IMR-90 (cell line): ENCODE measurements around the gene TNIP1. TPM values are rescaled to one million over a fixed set of nuclear protein-coding genes. Genes with fewer than 3 reads are reported as not detected.

Source experiments
- ATAC-seq: fragments of 200-7000 bp; cut with Tn5 transposase; 2 replicates; pipeline ENCODE4 v1.9.1; 2020; ENCODE audit warnings: low read depth, mild to moderate bottlenecking, moderate library complexity
- BruUV-seq: library from RNA; stranded (reverse); fragments of 400-500 nt; replicated peaks from 2 replicates; lab custom pipeline; 2021; lab: Mats Ljungman, UMichigan
- CTCF ChIA-PET: fragments of 300-600 bp; formaldehyde crosslinking; extraction: SDS; loops from one replicate; lab custom pipeline; 2021; ENCODE audit warnings: antibody characterized with exemption; lab: Yijun Ruan, JAX
- POLR2A ChIA-PET: fragments of 300-600 bp; sonication (Branson Sonifier 250); formaldehyde crosslinking; loops from one replicate; lab custom pipeline; 2022; ENCODE audit warnings: antibody characterized with exemption; ENCODE audit not compliant: unreplicated experiment; lab: Charles Lee
- DNase-seq: peaks from one replicate; pipeline ENCODE4 v3.0.0; 2013
- H2AFZ ChIP-seq: replicated peaks from 2 replicates; pipeline ENCODE3; 2013; ENCODE audit warnings: low read length, mild to moderate bottlenecking; ENCODE audit not compliant: poor library complexity
- H2AK5ac ChIP-seq: 2 replicates; pipeline ENCODE4 v1.6.1; 2013; ENCODE audit warnings: low read depth, low read length, inconsistent platforms
- H2AK9ac ChIP-seq: replicated peaks from 2 replicates; pipeline ENCODE3; 2013; ENCODE audit warnings: mild to moderate bottlenecking, low read depth, low read length, moderate library complexity; ENCODE audit not compliant: poor library complexity
- H2BK120ac ChIP-seq: 2 replicates; pipeline ENCODE4 v1.6.1; 2013; ENCODE audit warnings: low read depth, low read length, inconsistent platforms
- H2BK15ac ChIP-seq: 3 replicates; pipeline ENCODE4 v1.6.1; 2013; ENCODE audit warnings: low read depth, low read length, inconsistent platforms
- H2BK20ac ChIP-seq: 2 replicates; pipeline ENCODE4 v1.6.1; 2013; ENCODE audit warnings: low read depth, mild to moderate bottlenecking, inconsistent platforms, low read length, moderate library complexity
- H2BK5ac ChIP-seq: 2 replicates; pipeline ENCODE4 v1.6.1; 2013; ENCODE audit warnings: mild to moderate bottlenecking, low read depth, low read length, inconsistent platforms; ENCODE audit not compliant: poor library complexity, severe bottlenecking
- H3K14ac ChIP-seq: replicated peaks from 2 replicates; pipeline ENCODE4 v1.6.1; 2013; ENCODE audit warnings: low read depth, low read length, inconsistent platforms
- H3K18ac ChIP-seq: 2 replicates; pipeline ENCODE4 v1.6.1; 2013; ENCODE audit warnings: low read depth, low read length, control low read depth
- H3K23ac ChIP-seq: 2 replicates; pipeline ENCODE4 v1.6.1; 2013; ENCODE audit warnings: low read depth, low read length, inconsistent platforms
- H3K27ac ChIP-seq: 2 replicates; pipeline ENCODE4 v1.5.1; 2013; ENCODE audit warnings: mild to moderate bottlenecking, control low read depth, low read length; ENCODE audit not compliant: insufficient read depth
- H3K27me3 ChIP-seq: 2 replicates; pipeline ENCODE4 v1.6.1; 2013; ENCODE audit warnings: low read length; ENCODE audit not compliant: control insufficient read depth, insufficient read depth
- H3K36me3 ChIP-seq: 2 replicates; pipeline ENCODE4 v1.6.1; 2013; ENCODE audit warnings: low read length, mixed read lengths; ENCODE audit not compliant: control insufficient read depth, insufficient read depth
- H3K4ac ChIP-seq: 2 replicates; pipeline ENCODE4 v1.6.1; 2013; ENCODE audit warnings: low read depth, low read length, inconsistent platforms
- H3K4me1 ChIP-seq: 2 replicates; pipeline ENCODE4 v1.6.1; 2013; ENCODE audit warnings: low read length, mixed read lengths; ENCODE audit not compliant: control insufficient read depth, insufficient read depth
- H3K4me2 ChIP-seq: 2 replicates; pipeline ENCODE4 v1.6.1; 2013; ENCODE audit warnings: low read depth, mild to moderate bottlenecking, control low read depth, low read length, moderate library complexity
- H3K4me3 ChIP-seq: 2 replicates; pipeline ENCODE4 v1.5.1; 2013; ENCODE audit warnings: low read depth, mild to moderate bottlenecking, control low read depth, low read length, moderate library complexity; ENCODE audit not compliant: insufficient read depth
- H3K56ac ChIP-seq: 2 replicates; pipeline ENCODE4 v1.6.1; 2013; ENCODE audit warnings: low read length, inconsistent platforms; ENCODE audit not compliant: insufficient read depth; ENCODE audit errors: extremely low read depth
- H3K79me1 ChIP-seq, 2 experiments: 2 replicates each; pipeline ENCODE4 v1.6.1; 2013; ENCODE audit warnings: low read length in 2 of 2, inconsistent platforms in 1 of 2, low read depth in 1 of 2
- H3K9ac ChIP-seq: 2 replicates; pipeline ENCODE4 v1.6.1; 2013; ENCODE audit warnings: low read depth, low read length, control low read depth
- H3K9me1 ChIP-seq: 2 replicates; pipeline ENCODE4 v1.6.1; 2013; ENCODE audit warnings: low read length, inconsistent platforms; ENCODE audit not compliant: insufficient read depth
- H3K9me3 ChIP-seq: 2 replicates; pipeline ENCODE4 v1.6.1; 2013; ENCODE audit warnings: low read length; ENCODE audit not compliant: control insufficient read depth, insufficient read depth
- H4K20me1 ChIP-seq: 2 replicates; pipeline ENCODE4 v1.6.1; 2013; ENCODE audit warnings: low read length, inconsistent platforms; ENCODE audit not compliant: insufficient read depth
- H4K5ac ChIP-seq: 2 replicates; pipeline ENCODE4 v1.6.1; 2013; ENCODE audit warnings: mild to moderate bottlenecking, low read depth, low read length, control low read depth
- H4K8ac ChIP-seq, 2 experiments: 2 replicates each; pipeline ENCODE4 v1.6.1; 2013; ENCODE audit warnings: low read depth in 2 of 2, low read length in 2 of 2, control low read depth in 1 of 2, inconsistent platforms in 1 of 2
- H4K91ac ChIP-seq: 2 replicates; pipeline ENCODE4 v1.6.1; 2013; ENCODE audit warnings: low read depth, low read length, inconsistent platforms; ENCODE audit not compliant: insufficient read depth
- CEBPB ChIP-seq: IDR thresholded peaks from 2 replicates; pipeline ENCODE4 v1.6.1; 2012; ENCODE audit warnings: low read depth, low read length, improper control_type of control experiment
- ELK1 ChIP-seq: fragments of 150-350 bp; IDR thresholded peaks from 2 replicates; pipeline ENCODE4 v1.6.1; 2016; ENCODE audit warnings: low read depth, mild to moderate bottlenecking, low read length, moderate library complexity, borderline replicate concordance
- FOS ChIP-seq: fragments of 150-350 bp; IDR thresholded peaks from 2 replicates; pipeline ENCODE4 v1.6.1; 2016; ENCODE audit warnings: low read depth, low read length
- MAFK ChIP-seq: IDR thresholded peaks from 2 replicates; pipeline ENCODE4 v1.6.1; 2012; ENCODE audit warnings: low read depth, low read length, improper control_type of control experiment
- MXI1 ChIP-seq: IDR thresholded peaks from 2 replicates; pipeline ENCODE4 v1.6.1; 2012; ENCODE audit warnings: low read depth, mild to moderate bottlenecking, low read length, moderate library complexity, borderline replicate concordance
- POLR2A ChIP-seq: IDR thresholded peaks from 2 replicates; pipeline ENCODE4 v1.6.1; 2012; ENCODE audit warnings: mild to moderate bottlenecking, low read depth, low read length
- RCOR1 ChIP-seq: IDR thresholded peaks from 2 replicates; pipeline ENCODE4 v1.6.1; 2012; ENCODE audit warnings: mild to moderate bottlenecking, low read length, improper control_type of control experiment; ENCODE audit not compliant: insufficient replicate concordance
- SMC3 ChIP-seq: fragments of 150-350 bp; IDR thresholded peaks from 2 replicates; pipeline ENCODE4 v1.6.1; 2016; ENCODE audit warnings: low read depth, mild to moderate bottlenecking, antibody characterized with exemption, low read length, moderate library complexity
- USF2 ChIP-seq: fragments of 150-350 bp; IDR thresholded peaks from 2 replicates; pipeline ENCODE4 v1.6.1; 2017; ENCODE audit warnings: mild to moderate bottlenecking, antibody characterized with exemption, low read length, low read depth
- whole genome bisulfite sequencing, 2 experiments: methylation state at CpG; one replicate each; pipeline versions ENCODE4 v1.1.5 to v1.1.7; 2013; ENCODE audit warnings: missing lambda C conversion rate in 2 of 2; ENCODE audit not compliant: insufficient read length in 1 of 2; ENCODE audit errors: extremely low coverage in 2 of 2; 5-methylcytosine and 5-hydroxymethylcytosine counted together
- dilution Hi-C: fragments of 300-500 bp; cut with HindIII; formaldehyde crosslinking; loops from one replicate; pipeline ENCODE4 v1.14.3; 2018; ENCODE audit warnings: low sequenced_read_pairs; ENCODE audit not compliant: unreplicated experiment
- in situ Hi-C: fragments of 300-500 bp; cut with MboI; formaldehyde crosslinking; loops from 3 replicates; pipeline ENCODE4 v1.14.3; 2019; ENCODE audit warnings: low sequenced_read_pairs, inconsistent platforms, mixed read lengths
- intact Hi-C: fragments of 100-400 bp; cut with micrococcal nuclease; formaldehyde crosslinking; loops from 2 replicates; pipeline ENCODE4 v1.10.0; 2022
- polyA plus RNA-seq, 3 experiments: library from polyadenylated mRNA; depleted of rRNA; stranded (reverse); fragments of >200 nt; gene quantifications; 2 replicates each; pipeline ENCODE4 v1.2.3, GENCODE V29; 2012; ENCODE audit warnings: low replicate concordance in 1 of 3
- total RNA-seq: library from RNA; depleted of rRNA; stranded (reverse); fragments of >200 nt; gene quantifications from 2 replicates; pipeline ENCODE4 v1.2.3, GENCODE V29; 2012

TNIP1 gene
- total and polyA plus RNA-seq, 2 of the 4 experiments (the other 2 are of a cell fraction), result 63.8 to 92.8 TPM

GRCh38 chr5:151054709-151055108 is 26.1 kb downstream of the TNIP1 start:
- CTCF ChIA-PET, result interaction anchor here (4.0 kb wide), 1 partner anchor 60 kb away, joined by 61 read pairs; no protein-coding TSS in a partner anchor
- Histone ChIP-seq H3K27me3 (no peaks in the 10 kb centered on the region), H3K9me3 (no peaks in the 10 kb centered on the region), H2AK9ac (peak overlapping the region; percentile 66), H3K4me2 (no peak overlapping the region), H3K27ac (no peak overlapping the region), H3K23ac (no peak overlapping the region), H3K79me1 (peaks cover 5 to 60% of the 10 kb centered on the region in 2 experiments; a peak in 3 of 4 replicates), H3K36me3 (peaks cover 42% of the 10 kb centered on the region), H3K4ac (no peak overlapping the region), H2AK5ac (no peak overlapping the region), H2BK20ac (no peak overlapping the region), H2BK15ac (no peak overlapping the region), H4K91ac (no peak overlapping the region), H3K56ac (no peak overlapping the region), H4K5ac (no peak overlapping the region), H2AFZ (no peak overlapping the region), H3K9me1 (peaks cover 10% of the 10 kb centered on the region), H3K4me3 (no peak overlapping the region), H4K8ac (no peak overlapping the region), H3K4me1 (0 out of 2 replicates have a peak, but pooled peaks cover 4% of the 10 kb centered on the region), H4K20me1 (peaks cover 10% of the 10 kb centered on the region), H2BK120ac (no peak overlapping the region), H3K9ac (no peak overlapping the region), H2BK5ac (no peak overlapping the region), H3K18ac (no peak overlapping the region), H3K14ac (no peak overlapping the region)
- WGBS, 2 experiments, result 100% methylated on average over 1 of the region's 3 CpGs; no CpG with 5 or more reads in 1 of the 2 experiments
- POLR2A ChIA-PET, result no interaction called here
- dilution Hi-C loops (no loop called here), intact Hi-C loops (no loop called here), in situ Hi-C loops (loop anchor here (5.0 kb wide), 1 partner anchor 63 kb away; no protein-coding TSS in a partner anchor)
- TF ChIP-seq MXI1, result no peak
- TF ChIP-seq ELK1, result no peak
- TF ChIP-seq CEBPB, result no peak
- TF ChIP-seq SMC3, result no peak
- no peak for TF ChIP-seq USF2
- no peak for TF ChIP-seq MAFK
- no peak for TF ChIP-seq RCOR1
- TF ChIP-seq POLR2A, result no peak
- TF ChIP-seq FOS, result no peak
- ATAC-seq, result no peak
- no TSS peak for BruUV-seq
- no peak for DNase-seq
